GM18870 (cell line): ENCODE measurements around the gene TTC28.

Source experiments
- ATAC-seq: cut with Tn5 transposase; IDR thresholded peaks from one replicate; pipeline ENCODE4 v1.9.1; 2021; ENCODE audit warnings: moderate library complexity; ENCODE audit not compliant: unreplicated experiment

The TTC28 gene

GRCh38 chr22:28412109-28412508, 267.5 kb downstream of the TTC28 start:
- no peak for ATAC-seq

- no peak for ATAC-seq
These were observed 268.5 kb downstream of the TTC28 start for GRCh38 chr22:28411125-28411524.

- no peak for ATAC-seq
These were observed 269.4 kb downstream of the TTC28 start for GRCh38 chr22:28410050-28410816.

- ATAC-seq, result no peak
These were observed 270.9 kb downstream of the TTC28 start for GRCh38 chr22:28408709-28409108.

- no peak for ATAC-seq
These were observed 272.0 kb downstream of the TTC28 start for GRCh38 chr22:28407645-28408044.

- no peak for ATAC-seq
These were observed 273.4 kb downstream of the TTC28 start for GRCh38 chr22:28406246-28406645.

- no peak for ATAC-seq
These were observed 274.1 kb downstream of the TTC28 start for GRCh38 chr22:28405588-28405987.

GRCh38 chr22:28402539-28402938, 277.1 kb downstream of the TTC28 start:
- ATAC-seq, result no peak

GRCh38 chr22:28402060-28402459, 277.6 kb downstream of the TTC28 start:
- ATAC-seq, result no peak

- no peak for ATAC-seq
These were observed 280.7 kb downstream of the TTC28 start for GRCh38 chr22:28398981-28399380.

- ATAC-seq, result no peak
These were observed 281.3 kb downstream of the TTC28 start for GRCh38 chr22:28398355-28398754.

GRCh38 chr22:28397306-28397705, 282.3 kb downstream of the TTC28 start:
- ATAC-seq, result no peak

GRCh38 chr22:28395920-28396753, 283.5 kb downstream of the TTC28 start:
- no peak for ATAC-seq

- ATAC-seq, result no peak
These were observed 284.1 kb downstream of the TTC28 start for GRCh38 chr22:28395520-28395919.

- no peak for ATAC-seq
These were observed 285.0 kb downstream of the TTC28 start for GRCh38 chr22:28394513-28395110.

GRCh38 chr22:28381429-28382167, 298.0 kb downstream of the TTC28 start:
- no peak for ATAC-seq

- ATAC-seq, result no peak
These were observed 299.7 kb downstream of the TTC28 start for GRCh38 chr22:28379951-28380350.

GRCh38 chr22:28379075-28379779, 300.4 kb downstream of the TTC28 start:
- no peak for ATAC-seq

- ATAC-seq, result no peak
These were observed 303.7 kb downstream of the TTC28 start for GRCh38 chr22:28375761-28376534.

GRCh38 chr22:28373831-28374230, 305.8 kb downstream of the TTC28 start:
- no peak for ATAC-seq
